NCI-H748 (cell line): ENCODE results near the gene TAF11L6.
"Not testable (repeated sequence)": the region's sequence is repeated elsewhere in the genome, so short reads cannot be mapped to it uniquely, and the experiment has no call there.

Experiments
- DNase-seq: peaks from one replicate; lab custom pipeline; 2025; ENCODE audit not compliant: unreplicated experiment; lab: John Stamatoyannopoulos, UW

The TAF11L6 gene

GRCh38 chr5:17528369-17528768 lies at the start of gene TAF11L6:
TSS of gene TAF11L6 (plus strand) at chr5:17528669.
- DNase-seq = not testable (repeated sequence)

GRCh38 chr5:17481378-17481777 lies 47.1 kb upstream of the TAF11L6 start:
- DNase-seq = no peak

GRCh38 chr5:17482790-17483189 lies 45.7 kb upstream of the TAF11L6 start:
- DNase-seq = no peak

GRCh38 chr5:17486464-17487173 lies 41.9 kb upstream of the TAF11L6 start:
- DNase-seq = not testable (repeated sequence)

- no peak for DNase-seq
These were observed 41.3 kb upstream of the TAF11L6 start for GRCh38 chr5:17487174-17487512.

- not testable (repeated sequence) for DNase-seq
These were observed 37.2 kb upstream of the TAF11L6 start for GRCh38 chr5:17491257-17491656.

- DNase-seq = no peak
These were observed 35.7 kb upstream of the TAF11L6 start for GRCh38 chr5:17492770-17493169.

- DNase-seq = no peak
These were observed 31.0 kb upstream of the TAF11L6 start for GRCh38 chr5:17497446-17497845.

- DNase-seq = not testable (repeated sequence)
These were observed 30.5 kb upstream of the TAF11L6 start, which contains the start of gene TAF11L2 for GRCh38 chr5:17497931-17498330. TSS of gene TAF11L2 (plus strand) at chr5:17498231.

GRCh38 chr5:17511775-17512325 lies 16.6 kb upstream of the TAF11L6 start:
- DNase-seq = no peak

- not testable (repeated sequence) for DNase-seq
These were observed 10.9 kb upstream of the TAF11L6 start for GRCh38 chr5:17517526-17517925.

GRCh38 chr5:17518067-17518466 lies 10.4 kb upstream of the TAF11L6 start, which contains the start of gene TAF11L3:
TSS of gene TAF11L3 (plus strand) at chr5:17518367.
- not testable (repeated sequence) for DNase-seq

- DNase-seq = not testable (repeated sequence)
These were observed 9.0 kb upstream of the TAF11L6 start for GRCh38 chr5:17519508-17519907.

- DNase-seq = not testable (repeated sequence)
These were observed 7.0 kb upstream of the TAF11L6 start, which contains the start of gene TAF11L4 for GRCh38 chr5:17521501-17521900. TSS of gene TAF11L4 (plus strand) at chr5:17521801.

GRCh38 chr5:17524935-17525334 lies 3.5 kb upstream of the TAF11L6 start, which contains the start of gene TAF11L5:
TSS of gene TAF11L5 (plus strand) at chr5:17525235.
- not testable (repeated sequence) for DNase-seq

- not testable (repeated sequence) for DNase-seq
These were observed 2.0 kb upstream of the TAF11L6 start for GRCh38 chr5:17526504-17526903.
